Stimulated activated naive CD4-positive, alpha-beta T cell (primary cell): ENCODE data around the gene NAT9.

Experiments used
- DNase-seq, 6 experiments: peaks; one replicate each; lab custom pipeline; 2025; lab: John Stamatoyannopoulos, UW

NAT9 gene

GRCh38 chr17:74744714-74745547 is 31.2 kb downstream of the NAT9 start:
- DNase-seq = peak; percentile 58 to 86 (median 78)

GRCh38 chr17:74744349-74744713 is 31.8 kb downstream of the NAT9 start:
- DNase-seq = no peak

DNA sequence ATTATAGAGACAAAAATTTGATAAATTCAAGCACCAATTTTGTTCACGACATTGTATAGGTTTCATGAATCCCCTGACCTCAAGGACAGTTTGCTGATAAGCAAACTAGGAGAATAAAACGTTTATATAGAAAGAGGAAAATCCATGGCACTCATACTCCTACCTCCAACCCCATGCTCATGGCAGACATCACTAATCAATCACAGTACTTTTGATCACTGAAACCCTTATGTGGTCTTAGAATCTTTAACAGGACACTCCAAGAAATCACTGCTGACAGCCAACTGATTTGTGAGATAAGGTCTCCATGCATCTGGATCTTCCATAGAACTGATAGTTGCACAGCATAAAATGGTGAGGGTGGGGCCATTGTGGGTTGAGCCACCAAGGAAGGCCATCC is 32.4 kb downstream of the NAT9 start:
- DNase-seq = no peak

DNA sequence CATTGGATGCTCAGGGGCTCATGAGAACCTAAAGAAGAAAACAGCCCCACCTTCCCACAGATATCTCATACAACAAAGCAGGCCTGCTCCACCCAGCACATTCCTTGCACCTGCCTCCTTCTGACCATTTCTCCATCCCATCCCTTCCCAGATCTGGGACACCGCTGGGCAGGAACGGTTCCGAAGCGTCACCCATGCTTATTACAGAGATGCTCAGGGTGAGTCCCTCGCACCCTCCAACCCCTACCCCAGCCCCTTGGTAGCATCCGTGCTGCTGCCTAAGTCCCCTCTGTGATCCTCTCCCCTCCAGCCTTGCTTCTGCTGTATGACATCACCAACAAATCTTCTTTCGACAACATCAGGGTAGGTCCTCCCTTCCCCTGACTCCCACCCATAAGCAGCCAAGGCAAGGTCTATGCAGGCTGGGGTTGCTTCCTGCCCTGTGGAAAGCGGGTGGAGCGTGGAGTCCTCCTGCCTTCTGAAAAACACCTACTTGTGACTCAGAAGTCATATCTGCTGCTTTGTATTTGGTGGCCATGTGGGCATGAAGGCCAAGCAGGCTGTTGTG is 33.1 kb downstream of the NAT9 start:
- DNase-seq = no peak

GRCh38 chr17:74742153-74742515 is 34.0 kb downstream of the NAT9 start:
- DNase-seq = peak in 5 of 6 experiments; percentile 13 to 65 (median 41)

DNA sequence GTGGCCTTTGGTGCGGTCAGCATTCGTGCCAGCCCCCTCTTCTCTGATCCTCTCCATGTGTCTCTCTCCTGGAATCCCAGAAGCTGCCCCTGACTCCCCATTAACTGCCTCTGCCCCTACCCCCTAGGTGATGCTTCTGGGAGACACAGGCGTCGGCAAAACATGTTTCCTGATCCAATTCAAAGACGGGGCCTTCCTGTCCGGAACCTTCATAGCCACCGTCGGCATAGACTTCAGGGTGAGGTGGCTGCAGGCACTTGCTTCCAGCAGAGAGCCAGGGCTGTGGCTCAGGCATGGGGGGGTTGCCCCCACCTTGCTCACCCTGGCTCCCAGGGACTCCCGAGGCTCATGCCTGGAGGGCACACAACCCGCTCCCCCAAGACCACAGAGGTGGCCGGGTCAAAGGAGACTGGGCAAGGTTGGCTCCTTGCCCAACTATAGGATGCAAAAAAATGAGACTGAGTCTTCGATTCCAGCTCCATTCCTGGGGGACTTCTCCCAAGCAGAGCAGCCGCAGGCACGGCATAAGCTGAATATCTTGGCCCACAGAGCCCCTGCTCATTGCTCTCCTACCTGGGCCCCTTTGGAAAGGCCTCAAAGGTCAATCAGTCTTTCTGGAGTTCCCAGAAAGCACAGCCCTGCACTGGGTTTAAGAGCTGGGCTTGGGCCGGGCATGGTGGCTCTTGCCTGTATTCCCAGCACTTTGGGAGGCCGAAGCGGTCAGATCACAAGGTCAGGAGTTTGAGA is 35.3 kb downstream of the NAT9 start:
- DNase-seq = no peak

DNA sequence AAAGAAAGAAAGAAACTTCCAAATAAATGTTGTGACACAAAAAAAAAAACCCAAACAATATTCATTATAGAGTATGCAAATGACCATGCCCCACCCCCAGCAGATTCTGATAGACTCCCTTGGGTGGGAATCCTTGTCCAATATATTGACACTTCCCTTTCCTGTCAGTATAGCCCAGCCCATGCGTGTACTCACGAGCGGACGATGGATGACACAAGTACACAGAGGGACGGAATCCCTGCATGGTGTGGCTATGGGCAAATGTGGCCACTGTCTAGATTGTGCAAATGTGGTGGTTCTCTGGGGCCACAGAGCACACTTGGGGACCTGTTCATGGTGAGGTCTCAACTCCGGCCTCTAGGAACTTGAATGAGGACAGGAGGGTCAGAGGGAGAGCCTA is 36.0 kb downstream of the NAT9 start:
- DNase-seq = no peak

GRCh38 chr17:74739227-74739831 is 36.8 kb downstream of the NAT9 start:
- DNase-seq = peak in 2 of 6 experiments; percentile 22 to 28

DNA sequence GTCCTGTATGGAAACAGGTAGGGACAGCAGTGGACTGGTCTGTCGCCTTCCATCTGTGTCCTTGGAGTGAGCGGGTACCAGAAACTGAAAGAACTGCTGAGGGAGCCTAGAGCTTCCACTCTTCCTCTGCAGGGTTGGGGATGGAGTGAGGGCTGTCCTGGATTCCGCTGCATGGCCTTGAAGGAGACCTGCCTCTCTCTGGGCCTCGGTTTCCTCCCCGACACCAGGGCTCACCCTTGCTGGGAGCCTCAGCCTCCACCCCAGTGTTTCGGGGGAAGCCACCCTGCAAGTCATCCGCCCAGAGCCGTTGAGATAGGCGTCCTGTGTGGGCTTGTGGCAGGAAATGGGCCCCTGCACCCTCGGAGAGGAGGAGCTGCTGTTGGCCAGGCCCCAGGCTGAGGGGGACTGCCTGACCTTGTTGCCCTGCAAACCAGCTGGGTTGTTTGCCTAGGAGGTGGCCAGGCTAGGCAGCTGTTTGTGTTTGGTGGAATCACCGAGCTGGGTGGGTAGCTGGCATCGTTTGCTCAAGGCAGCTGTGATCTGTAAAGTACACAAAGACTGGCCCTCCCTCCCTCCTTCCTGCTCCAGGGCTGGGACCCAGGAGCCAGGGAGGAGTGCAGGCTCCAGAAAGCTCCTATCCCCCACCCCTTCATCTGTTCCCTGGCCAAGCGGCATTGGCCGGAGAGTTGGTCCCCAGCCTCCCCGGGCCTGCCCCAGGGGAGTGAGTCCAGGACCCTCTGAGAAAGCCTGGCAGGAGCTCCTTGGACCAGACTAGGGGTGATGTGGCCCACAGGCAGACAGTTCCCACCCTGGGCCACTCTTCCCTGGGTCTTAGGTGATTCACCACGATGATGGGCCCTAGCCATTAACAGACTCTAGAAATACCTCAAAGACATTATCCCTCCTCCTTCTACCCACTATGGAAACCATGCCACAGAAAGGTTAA is 37.8 kb downstream of the NAT9 start:
- peak in 5 of 6 experiments; percentile 31 to 70 (median 62) for DNase-seq

- peak in 5 of 6 experiments; percentile 20 to 41 (median 36) for DNase-seq
Observed at GRCh38 chr17:74737299-74738050, 38.7 kb downstream of the NAT9 start.

DNA sequence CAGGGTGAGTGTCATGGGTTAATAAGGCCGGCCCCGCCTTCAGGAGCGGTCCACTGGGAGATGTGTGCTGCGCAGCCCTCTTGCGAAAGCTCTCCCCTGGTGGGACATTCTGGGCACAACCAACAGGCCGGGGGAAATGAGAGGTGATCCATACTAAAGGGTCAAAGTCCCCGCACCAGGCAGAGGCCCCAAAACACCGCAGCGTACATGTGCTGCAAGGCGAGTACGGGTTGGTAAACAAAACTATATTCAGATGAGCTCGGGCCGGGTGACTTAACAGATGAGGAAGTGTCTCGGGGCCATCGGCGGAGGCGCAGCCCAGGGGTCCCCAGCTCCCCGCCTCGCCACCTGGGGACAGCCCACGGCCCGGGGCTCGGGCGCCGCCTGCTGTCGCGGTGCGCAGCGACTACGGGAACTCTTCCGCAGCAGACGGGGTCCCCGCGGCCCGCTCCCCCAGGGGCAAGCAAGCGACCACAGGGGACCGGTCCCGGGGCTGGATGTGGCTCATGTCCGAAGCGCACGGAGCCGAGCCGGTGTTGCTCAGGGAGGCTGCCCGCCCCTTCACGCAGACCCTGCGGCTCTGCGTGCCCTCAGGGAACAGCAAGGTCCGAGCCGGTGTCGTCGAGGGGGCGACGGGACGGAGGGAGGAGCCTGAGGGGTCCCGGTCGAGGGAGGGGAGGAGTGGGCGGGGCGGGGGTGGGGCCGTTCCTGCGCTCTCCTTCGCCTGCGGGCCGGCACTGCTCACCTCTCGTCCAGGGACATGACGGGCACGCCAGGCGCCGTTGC is 39.4 kb downstream of the NAT9 start, which contains the start of gene RAB37:
RAB37 (plus strand) TSS at position 744 of the 786 bp plus-strand sequence; CDS start at position 761, 17 bp downstream.
- peak in 4 of 6 experiments; percentile 33 to 46 (median 44) for DNase-seq

DNA sequence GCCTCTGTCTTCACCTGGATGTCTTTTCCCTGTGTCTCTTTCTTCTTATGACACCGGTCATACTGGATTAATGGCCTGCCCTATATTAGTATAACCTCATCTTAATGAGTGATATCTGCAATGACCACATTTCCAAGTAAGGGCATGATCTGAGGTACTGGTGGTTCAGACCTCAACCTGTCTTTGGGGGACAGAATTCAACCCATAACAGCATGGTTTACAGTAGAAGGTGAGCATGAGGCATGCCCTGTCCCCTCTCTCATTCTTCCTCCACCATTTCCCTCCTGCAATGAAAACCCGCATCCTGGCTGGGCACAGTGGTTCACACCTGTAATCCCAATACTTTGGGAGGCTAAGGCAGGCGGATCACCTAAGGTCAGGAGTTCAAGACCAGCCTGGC is 41.9 kb downstream of the NAT9 start:
- DNase-seq = no peak

DNA sequence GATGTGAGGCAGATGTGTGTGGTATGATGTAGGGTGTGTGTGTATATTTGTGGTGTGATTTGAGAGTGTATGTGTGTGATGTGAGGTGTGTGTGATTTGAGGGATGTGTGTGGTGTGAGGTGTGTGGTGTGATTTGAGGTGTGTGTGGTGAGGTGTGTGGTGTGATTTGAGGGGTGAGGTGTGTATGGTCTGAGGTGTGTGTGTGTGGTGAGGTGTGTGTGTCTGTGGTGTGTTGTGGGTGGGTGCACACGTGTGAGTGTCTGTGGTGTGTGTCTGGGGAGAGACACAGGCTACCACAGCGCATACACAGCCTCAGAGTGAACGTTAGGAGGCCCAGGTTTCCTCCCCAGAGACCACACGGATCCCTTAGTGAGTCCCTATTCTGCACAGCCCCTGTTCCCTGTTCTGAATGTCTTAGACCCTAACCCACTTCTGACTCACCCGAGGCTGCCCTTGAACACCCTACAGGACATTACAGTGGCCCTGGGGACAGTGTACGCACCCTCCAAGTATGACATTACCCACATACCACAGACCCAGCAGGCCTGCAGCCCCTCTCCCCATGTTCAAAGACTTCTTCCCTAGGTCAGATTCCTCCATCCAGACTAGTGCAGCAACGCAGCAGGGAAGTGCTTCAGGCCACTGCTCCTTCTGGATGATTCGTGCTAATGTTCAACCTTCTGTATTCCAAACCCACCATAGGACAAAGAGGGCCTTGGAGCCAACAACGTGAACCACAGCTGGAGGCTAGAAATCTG is 42.6 kb downstream of the NAT9 start:
- DNase-seq = no peak

DNA sequence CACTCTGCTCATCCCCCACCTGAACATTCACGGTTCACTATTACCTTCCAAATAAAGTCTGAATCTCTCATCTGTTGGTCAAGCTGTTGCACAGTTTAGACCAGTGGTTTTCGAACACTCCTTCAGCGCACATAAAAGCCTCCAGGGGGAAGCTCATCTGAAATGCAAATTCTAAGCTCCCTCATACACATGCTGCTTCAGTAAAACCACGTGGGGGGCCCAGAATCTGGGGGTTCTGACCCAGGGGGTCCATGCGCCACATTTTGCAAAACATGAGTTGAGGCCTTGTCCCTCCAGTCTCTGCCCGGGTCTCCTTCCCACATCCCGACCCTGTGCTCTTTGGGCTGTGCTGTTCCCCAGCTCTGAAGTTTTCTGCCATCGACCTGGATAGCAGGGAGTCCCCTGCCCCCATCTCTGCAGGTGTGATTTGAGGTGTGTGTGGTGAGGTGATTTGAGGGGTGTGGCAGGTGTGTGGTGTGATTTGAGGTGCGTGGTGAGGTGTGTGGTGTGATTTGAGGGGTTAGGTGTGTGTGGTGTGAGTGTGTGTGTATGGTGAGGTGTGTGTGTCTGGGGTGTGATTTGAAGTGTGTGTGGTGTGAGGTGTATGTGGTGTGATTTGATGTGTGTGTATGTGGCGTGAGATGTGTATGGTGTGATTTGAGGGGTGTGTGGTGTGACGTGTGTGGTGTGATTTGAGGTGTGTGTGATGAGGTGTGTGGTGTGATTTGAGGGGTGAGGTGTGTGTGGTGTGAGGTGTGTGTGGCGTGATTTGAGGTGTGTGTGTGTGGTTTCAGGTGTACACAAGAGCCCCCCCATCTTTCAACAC is 43.9 kb downstream of the NAT9 start:
- DNase-seq = no peak

DNA sequence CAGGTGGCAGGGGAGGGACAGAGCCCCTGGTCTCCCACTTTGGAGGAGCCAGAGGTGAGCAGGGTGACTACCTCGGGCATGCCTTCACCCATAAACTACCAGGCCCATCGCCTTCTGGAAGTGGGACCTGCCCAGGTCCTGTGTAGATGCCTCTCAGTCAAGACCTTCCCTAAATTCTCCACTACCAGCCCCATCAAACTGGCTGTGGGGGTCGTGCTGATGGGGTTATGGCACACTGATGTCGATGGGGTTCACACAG is 44.9 kb downstream of the NAT9 start:
- DNase-seq = no peak

DNA sequence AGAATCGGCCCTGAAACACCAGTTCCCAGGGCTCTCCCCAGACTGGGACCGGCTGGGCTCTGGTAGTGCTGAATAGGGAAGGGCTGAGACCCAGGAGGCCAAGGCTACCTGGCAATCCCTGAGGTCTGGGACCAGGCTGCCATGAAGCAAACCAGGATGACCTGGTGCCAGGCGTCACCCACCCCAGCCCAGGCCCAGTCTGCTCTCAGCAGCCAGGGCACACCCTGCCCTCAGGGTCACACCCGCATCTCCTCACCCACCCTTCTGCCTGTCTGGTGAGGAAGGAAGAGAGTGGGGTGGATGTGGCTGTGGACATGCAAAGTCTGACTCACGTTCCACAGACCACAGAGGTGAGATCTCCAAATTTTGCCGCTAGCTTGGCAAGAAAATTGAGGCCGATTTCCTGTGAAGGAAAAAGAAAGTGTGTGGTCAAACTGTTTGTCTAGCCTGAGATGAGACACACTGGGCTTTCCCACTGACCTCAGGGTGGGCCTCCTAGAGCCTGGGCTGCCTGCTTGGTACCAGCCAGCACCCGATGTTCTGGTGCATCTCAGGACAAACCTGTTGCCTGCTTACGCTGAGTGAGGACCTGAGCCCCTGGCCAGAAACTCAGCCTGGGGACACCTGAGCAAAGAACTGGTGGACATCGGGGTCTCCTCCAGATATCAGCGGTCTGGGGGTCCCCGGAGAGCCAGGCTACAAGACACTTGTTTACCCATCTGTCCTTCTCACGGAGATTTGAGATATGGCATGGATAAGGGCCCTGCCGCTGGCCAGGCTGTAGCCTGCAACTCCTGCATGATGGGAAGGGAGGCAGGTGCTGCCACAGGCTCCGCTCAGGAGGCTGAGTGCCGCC is 45.4 kb downstream of the NAT9 start:
- DNase-seq = no peak

DNA sequence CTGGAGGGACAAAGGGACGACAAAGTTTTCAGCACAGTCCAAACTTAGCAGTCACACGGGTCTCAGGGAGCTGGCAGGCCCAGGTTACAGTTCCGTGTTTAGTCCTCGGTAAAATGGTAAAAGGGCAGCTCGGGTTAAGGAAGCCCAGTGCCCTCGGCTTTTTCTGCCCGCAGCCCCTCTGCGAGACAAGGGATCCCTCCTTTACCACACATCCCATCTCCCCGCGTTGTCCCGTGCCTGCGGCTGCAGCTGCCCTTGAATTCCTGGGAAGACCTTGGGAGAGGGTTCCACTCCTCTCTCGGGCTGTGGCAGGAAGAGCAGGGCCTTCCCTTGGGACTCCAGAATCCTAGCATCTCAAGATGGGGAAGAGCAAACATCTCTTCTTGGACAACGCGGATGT is 46.3 kb downstream of the NAT9 start:
- DNase-seq = no peak
